Prostate gland (tissue), 2 donors: ENCODE measurements around the gene ADRA2B.

Experiments used
- POLR2A ChIP-seq: fragments of 450-650 bp; IDR thresholded peaks from one replicate; pipeline ENCODE4 v1.6.1; 2016; ENCODE audit warnings: antibody characterized with exemption, mild to moderate bottlenecking
- TF ChIP-seq, protein P1 (sequence below), 4 experiments: fragments of 200-600 bp in 2 of 4; fragments of 450-650 bp in 2 of 4; sonication (generic) in 2 of 4; IDR thresholded peaks; 1 replicate in 3 of 4; 2 replicates in 1 of 4; pipeline ENCODE4 v1.5.1; 2016 to 2019; ENCODE audit warnings: antibody characterized with exemption in 4 of 4, mild to moderate bottlenecking in 2 of 4, moderate library complexity in 2 of 4

DNA sequence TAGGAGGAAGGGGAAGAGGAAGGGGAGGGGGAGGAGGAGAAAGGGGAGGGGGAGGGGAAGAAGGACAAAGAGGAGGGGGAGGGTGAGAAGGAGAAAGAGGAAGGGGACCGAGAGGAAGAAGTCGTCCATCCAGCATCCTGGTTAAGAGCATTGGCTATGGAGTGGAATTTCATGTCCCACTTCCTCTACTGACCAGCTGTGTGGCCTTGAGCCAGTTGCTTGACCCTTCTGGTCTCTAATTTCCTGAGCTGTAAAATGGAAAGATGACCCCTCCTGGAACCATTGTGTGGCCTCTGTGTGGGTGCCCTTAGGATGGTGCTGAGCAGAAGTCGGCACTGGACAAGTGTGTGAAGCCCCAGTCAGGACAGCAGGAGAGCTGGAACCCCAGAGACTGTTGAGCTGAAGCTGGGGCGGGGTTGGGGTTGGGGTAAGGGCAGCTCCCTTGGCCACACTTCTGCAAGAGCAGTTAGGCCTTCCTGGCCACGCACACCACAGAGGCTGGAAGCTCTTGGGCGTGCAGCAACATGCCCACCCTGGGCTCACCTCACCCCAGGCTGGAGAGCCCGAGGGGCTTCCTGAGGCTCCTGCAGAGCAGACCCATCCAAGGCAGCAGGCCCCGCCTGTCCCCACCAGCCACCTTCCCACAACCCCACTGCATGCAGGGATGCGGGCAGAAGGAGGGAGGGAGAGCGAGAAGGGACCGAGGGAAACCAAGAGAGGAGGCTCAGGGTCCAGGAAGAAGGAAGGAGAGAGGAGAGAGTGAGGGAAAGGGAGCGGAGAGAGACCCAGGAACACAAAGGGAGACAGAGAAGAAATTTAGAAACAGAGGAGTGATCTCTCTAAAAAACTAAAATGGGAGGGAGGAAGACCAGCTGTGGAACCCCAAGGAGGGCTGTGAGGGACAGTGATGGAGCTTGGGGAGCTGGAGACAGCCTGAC lies 16.2 kb downstream of the ADRA2B start:
- TF ChIP-seq, protein P1, sequence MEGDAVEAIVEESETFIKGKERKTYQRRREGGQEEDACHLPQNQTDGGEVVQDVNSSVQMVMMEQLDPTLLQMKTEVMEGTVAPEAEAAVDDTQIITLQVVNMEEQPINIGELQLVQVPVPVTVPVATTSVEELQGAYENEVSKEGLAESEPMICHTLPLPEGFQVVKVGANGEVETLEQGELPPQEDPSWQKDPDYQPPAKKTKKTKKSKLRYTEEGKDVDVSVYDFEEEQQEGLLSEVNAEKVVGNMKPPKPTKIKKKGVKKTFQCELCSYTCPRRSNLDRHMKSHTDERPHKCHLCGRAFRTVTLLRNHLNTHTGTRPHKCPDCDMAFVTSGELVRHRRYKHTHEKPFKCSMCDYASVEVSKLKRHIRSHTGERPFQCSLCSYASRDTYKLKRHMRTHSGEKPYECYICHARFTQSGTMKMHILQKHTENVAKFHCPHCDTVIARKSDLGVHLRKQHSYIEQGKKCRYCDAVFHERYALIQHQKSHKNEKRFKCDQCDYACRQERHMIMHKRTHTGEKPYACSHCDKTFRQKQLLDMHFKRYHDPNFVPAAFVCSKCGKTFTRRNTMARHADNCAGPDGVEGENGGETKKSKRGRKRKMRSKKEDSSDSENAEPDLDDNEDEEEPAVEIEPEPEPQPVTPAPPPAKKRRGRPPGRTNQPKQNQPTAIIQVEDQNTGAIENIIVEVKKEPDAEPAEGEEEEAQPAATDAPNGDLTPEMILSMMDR (IDR thresholded peaks at IDR 0.05) = no peak
- TF ChIP-seq POLR2A = no peak
